Lower leg skin (tissue), 3 donors: ENCODE measurements around the gene RNF2.

Experiments used
- POLR2A ChIP-seq, 2 donors: fragments of 450-650 bp; IDR thresholded peaks; one replicate each; pipeline ENCODE4 v1.6.1; 2016 to 2017; ENCODE audit warnings: antibody characterized with exemption in 2 of 2, mild to moderate bottlenecking in 1 of 2, moderate library complexity in 1 of 2
- TF ChIP-seq, protein P1 (sequence below), 3 donors: fragments of 450-650 bp; IDR thresholded peaks; one replicate each; pipeline ENCODE4 v1.5.1; 2016; ENCODE audit warnings: antibody characterized with exemption in 3 of 3, mild to moderate bottlenecking in 3 of 3, moderate library complexity in 2 of 3

DNA sequence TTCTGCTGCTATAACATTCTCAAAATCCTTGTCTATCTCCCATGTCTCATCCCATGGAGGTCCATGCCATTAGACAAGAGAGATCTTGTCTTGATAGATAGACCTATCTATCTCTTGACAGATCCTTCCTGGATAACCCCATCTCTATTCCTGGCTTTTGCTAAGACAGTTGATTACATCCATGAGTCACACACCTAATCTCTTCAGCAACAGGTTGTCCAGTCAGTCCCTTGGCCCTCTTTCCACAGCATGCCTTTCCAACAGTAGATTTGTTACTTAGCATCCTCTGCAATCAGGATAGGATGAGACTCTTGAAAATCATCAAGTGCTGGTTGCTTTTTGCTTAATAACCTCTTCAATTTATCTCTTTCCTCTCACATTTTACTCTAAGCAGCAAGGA is 64.8 kb downstream of the RNF2 start:
- TF ChIP-seq, protein P1, sequence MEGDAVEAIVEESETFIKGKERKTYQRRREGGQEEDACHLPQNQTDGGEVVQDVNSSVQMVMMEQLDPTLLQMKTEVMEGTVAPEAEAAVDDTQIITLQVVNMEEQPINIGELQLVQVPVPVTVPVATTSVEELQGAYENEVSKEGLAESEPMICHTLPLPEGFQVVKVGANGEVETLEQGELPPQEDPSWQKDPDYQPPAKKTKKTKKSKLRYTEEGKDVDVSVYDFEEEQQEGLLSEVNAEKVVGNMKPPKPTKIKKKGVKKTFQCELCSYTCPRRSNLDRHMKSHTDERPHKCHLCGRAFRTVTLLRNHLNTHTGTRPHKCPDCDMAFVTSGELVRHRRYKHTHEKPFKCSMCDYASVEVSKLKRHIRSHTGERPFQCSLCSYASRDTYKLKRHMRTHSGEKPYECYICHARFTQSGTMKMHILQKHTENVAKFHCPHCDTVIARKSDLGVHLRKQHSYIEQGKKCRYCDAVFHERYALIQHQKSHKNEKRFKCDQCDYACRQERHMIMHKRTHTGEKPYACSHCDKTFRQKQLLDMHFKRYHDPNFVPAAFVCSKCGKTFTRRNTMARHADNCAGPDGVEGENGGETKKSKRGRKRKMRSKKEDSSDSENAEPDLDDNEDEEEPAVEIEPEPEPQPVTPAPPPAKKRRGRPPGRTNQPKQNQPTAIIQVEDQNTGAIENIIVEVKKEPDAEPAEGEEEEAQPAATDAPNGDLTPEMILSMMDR (IDR thresholded peaks at IDR 0.05): no peak
- no peak for TF ChIP-seq POLR2A (IDR thresholded peaks at IDR 0.05)
